Measurements from ENCODE around the gene ABCG1.

The ABCG1 gene

DNA sequence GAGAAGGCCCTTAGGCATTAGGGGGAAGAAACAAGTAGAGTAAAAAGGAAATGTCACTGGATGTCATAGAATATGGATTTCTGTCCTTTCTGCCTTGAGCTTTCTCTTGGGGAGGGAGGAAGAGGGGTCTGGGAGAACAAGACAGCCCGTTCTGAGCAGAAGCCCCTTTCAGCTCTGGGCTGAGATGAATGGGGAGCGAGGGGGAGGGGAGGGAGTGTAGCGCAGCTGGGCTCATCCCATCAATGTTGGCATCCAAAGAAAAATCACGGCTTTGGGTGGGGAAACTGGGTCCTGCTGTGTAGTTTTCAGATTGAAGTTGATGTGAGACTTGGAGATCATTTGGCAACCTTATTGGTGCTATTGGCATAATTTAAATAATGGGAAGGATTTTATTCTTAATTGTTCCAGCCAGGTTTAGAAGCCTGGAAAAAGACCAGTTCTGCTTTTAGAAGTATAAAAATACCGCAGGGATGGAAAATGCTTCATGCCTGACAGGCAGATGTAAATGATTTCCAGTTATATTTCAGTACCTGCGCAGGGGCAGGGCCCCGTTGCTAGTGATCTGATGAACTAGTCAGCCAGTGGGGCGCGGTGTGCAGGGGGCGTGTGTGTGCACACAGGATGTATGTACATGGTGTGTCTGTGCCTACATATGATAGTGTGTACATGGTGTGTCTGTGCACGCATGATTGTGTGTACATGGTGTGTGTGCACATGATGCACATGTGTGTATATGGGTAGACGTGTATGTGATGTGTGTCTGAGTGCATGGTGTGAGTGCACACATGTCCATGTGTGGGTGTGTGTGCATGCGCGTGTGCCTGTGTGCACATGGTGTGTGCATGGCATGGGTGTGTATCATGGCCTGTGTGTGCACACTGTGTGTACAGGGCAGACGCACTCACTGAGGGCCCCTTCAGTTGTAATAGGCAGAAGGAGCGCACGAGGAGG is 36.0 kb downstream of the ABCG1 start:
- TF ChIP-seq ZFX (IDR thresholded peaks at IDR 0.05; ENCODE audit: borderline replicate concordance), result no peak
- TF ChIP-seq, protein P1, sequence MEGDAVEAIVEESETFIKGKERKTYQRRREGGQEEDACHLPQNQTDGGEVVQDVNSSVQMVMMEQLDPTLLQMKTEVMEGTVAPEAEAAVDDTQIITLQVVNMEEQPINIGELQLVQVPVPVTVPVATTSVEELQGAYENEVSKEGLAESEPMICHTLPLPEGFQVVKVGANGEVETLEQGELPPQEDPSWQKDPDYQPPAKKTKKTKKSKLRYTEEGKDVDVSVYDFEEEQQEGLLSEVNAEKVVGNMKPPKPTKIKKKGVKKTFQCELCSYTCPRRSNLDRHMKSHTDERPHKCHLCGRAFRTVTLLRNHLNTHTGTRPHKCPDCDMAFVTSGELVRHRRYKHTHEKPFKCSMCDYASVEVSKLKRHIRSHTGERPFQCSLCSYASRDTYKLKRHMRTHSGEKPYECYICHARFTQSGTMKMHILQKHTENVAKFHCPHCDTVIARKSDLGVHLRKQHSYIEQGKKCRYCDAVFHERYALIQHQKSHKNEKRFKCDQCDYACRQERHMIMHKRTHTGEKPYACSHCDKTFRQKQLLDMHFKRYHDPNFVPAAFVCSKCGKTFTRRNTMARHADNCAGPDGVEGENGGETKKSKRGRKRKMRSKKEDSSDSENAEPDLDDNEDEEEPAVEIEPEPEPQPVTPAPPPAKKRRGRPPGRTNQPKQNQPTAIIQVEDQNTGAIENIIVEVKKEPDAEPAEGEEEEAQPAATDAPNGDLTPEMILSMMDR (IDR thresholded peaks at IDR 0.05), result no peak
- no peak overlapping the region for H3K27ac ChIP-seq

DNA sequence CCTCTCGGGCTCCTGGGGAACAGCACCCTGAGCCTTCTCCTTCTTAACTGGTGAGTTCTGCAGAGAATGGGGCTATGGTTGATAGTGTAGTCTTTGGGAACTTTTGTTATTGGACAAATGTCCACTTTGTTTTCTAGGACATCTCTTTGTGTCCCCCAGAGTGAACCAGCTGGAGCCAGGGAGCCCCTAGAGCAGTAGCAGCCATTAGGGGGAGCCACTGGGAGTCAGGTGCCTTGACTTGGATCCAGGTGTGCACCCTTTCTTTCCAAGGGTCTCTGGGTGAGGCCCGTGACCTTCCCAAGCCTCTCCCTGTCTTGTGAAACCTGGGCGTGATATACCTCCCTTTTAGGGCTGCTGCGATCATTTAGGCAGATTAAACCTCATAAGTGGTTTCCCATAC is 36.9 kb downstream of the ABCG1 start:
- no peak overlapping the region for H3K27ac ChIP-seq
- TF ChIP-seq, protein P1 (IDR thresholded peaks at IDR 0.05), result no peak
- no peak for TF ChIP-seq ZFX (IDR thresholded peaks at IDR 0.05; ENCODE audit: borderline replicate concordance)

DNA sequence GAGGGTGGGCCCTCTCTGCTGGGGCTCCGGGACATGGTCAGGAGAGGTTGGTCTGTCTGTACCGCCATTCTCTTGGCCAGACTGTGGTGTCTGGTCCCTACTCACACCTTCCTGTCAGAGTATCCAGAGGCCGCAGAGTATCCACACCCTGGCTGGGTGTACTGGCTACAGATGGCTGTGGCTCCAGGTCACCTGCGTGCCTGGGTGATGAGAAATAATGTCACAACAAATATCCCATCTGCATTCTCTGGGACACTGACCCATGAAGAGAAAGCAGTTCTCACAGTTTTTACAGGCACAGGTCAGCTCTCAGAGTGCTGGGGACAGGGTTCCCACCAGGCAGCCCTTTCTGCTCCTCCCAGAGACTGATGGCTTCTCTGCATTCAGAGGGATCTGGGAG is 37.4 kb downstream of the ABCG1 start:
- no peak overlapping the region for H3K27ac ChIP-seq
- TF ChIP-seq, protein P1 (IDR thresholded peaks at IDR 0.05), result no peak
- no peak for TF ChIP-seq ZFX (IDR thresholded peaks at IDR 0.05; ENCODE audit: borderline replicate concordance)

DNA sequence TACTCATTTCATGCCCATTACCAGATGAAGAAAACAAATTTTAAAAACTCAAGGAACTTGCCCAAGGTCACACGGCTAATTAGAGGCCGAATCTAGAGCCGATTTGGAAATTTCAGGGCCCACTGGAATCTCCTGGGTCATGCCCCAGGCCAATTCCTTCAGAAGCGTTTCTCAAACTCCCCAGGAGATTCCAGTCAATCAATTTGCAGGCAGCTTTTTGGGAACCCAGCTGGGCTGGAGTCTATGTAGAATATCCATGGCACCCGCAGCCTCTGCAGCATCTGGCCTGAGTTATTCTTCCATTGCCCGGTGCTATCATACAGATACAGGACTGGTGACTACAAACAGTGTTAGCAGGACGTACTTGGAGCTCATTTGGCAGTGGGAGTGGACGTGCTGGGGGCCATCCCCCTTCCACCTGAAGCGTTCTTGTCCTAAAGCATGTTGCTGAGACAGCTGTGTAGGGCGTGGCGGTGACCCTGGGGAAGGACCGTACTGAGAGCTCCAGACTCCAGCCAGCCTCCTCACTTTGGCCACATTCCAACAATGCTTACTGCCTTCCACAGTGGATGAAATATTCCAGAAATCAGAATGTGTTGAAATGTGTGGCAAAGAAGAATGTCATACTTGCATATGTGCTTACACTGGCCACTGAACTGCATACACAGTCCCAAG is 38.3 kb downstream of the ABCG1 start:
- H3K27ac ChIP-seq, result no peak overlapping the region
- TF ChIP-seq, protein P1 (IDR thresholded peaks at IDR 0.05), result no peak
- TF ChIP-seq ZFX (IDR thresholded peaks at IDR 0.05; ENCODE audit: borderline replicate concordance), result no peak

DNA sequence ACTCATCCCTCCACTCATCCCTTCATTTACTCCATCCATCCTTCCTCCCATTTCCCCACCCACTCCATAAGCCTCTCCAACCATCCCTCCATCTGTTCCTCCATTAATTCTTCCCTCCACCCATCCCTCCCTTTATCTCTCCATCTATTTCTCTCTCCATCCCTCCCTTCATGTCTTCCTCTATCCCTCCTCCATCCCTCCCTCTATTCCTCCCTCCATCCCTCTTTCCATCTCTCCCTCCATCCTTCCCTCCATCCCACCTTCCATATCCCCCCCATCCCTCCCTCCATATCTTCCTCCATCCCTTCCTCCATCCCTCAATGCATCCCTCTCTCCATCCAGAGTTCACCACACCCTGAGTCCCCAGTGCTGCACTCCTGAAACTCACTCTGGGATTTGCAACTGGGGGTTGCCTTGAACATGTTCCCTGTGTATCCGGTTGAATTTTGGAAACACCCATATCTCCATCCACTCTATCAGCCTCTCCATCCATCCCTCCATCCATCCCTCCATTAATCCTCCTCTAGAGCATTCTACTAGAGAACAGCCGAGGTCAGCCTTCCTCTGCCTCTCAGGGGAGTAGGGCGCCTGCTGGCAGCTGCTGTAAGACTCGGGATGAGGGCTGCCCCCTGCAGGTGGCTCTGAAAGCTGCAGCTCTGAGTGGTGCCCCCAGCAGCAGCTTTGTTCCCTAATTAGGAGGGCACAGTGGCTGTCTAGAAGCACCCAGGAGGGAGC is 39.4 kb downstream of the ABCG1 start:
- H3K27ac ChIP-seq, result no peak overlapping the region
- no peak for TF ChIP-seq ZFX (IDR thresholded peaks at IDR 0.05; ENCODE audit: borderline replicate concordance)
- TF ChIP-seq, protein P1 (IDR thresholded peaks at IDR 0.05), result peak; percentile 73

DNA sequence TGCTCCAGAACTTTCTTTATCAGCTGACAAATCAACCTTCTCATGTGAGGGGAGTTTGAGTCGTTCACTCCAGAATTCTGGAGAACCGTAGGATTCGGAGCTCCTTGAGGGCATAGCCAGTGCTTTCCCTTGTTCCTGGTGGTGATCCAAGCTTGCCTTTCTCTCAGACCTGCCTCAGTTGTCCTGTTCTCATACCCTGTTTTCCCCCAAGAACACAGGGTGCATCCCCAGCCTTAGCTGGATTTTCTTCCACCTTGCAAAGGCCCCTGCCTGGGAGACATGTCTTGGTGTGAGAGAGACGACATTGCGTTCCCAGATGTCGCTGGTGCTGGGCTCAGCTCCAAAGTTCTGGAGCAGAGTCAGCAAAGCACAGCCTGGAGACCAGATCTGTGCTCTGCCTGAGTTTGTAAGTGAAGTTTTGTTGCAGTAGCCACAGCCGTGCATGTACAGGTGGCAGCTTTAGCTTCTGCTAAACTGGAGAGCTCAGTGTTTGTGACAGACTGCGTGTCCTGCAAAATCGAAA is 40.0 kb downstream of the ABCG1 start:
- no peak overlapping the region for H3K27ac ChIP-seq
- TF ChIP-seq ZFX (IDR thresholded peaks at IDR 0.05; ENCODE audit: borderline replicate concordance), result no peak
- TF ChIP-seq, protein P1 (IDR thresholded peaks at IDR 0.05), result peak; percentile 39
